ENCODE measurements around the gene KIRREL3.

Gene KIRREL3

DNA sequence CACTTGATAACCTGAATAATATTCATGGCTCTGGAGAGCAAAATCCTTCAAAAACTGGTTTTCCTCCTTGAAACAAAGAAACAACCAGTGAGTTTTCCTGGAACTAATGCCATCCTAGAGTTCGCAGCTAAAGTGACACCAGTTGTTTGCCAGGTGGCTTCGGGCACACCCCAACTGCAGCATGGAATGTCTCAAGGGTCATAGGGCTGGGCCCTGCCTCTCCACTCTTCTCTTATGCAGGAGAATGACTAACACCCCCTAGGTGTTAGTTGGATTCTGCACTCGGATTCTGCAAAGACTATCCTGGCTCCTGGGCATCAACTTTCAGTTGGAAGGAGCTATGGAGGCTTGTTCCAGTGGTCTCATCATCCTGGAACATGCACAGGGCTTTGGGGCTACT, 98.8 kb downstream of the KIRREL3 start:
- no peak for DNase-seq (ENCODE audit: low read depth)
- no peak overlapping the region for H3K4me3 ChIP-seq (ENCODE audit: low read length)
- TF ChIP-seq, protein P1, sequence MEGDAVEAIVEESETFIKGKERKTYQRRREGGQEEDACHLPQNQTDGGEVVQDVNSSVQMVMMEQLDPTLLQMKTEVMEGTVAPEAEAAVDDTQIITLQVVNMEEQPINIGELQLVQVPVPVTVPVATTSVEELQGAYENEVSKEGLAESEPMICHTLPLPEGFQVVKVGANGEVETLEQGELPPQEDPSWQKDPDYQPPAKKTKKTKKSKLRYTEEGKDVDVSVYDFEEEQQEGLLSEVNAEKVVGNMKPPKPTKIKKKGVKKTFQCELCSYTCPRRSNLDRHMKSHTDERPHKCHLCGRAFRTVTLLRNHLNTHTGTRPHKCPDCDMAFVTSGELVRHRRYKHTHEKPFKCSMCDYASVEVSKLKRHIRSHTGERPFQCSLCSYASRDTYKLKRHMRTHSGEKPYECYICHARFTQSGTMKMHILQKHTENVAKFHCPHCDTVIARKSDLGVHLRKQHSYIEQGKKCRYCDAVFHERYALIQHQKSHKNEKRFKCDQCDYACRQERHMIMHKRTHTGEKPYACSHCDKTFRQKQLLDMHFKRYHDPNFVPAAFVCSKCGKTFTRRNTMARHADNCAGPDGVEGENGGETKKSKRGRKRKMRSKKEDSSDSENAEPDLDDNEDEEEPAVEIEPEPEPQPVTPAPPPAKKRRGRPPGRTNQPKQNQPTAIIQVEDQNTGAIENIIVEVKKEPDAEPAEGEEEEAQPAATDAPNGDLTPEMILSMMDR (IDR thresholded peaks at IDR 0.05; ENCODE audit: insufficient read depth, low read depth, low read length, missing control alignments), result no peak

DNA sequence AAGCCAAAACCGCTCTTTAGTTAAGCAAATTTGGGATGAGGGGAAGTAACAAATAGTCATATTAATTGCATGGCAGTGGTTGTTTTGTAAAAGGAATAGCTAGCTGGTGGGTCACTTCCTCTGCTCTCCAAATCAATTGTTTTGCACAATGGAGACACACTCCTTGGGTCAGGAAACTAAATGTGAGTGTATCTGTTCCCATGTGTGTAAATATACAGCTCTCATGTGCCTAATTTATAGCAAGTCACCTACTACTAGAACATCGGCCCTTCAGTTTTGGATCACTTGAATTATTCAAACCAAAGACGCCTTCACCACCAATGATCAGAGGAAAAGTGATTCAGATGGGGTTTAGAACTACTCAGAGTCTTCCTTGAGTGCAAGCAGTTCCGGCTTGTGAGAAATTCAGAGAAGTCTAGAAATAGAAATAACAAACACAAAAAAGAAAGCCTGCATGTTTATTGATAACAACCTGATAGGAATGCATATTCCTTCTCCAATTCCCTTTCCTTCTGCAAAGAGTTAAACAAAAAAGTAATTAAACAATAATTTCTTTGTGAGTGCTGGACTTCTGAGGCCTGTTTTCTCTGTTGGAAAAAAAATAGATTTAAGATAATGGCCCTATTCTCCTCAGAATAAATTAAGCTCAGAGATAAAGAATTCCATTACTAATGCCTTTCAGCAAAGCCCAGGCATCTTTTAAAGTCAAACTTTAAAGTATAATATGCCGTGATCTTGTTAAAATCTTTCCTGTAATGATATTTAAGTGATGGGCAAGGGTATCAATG, 100.4 kb downstream of the KIRREL3 start:
- DNase-seq (ENCODE audit: low read depth), result no peak
- TF ChIP-seq, protein P1 (IDR thresholded peaks at IDR 0.05; ENCODE audit: insufficient read depth, low read depth, low read length, missing control alignments), result no peak
- no peak overlapping the region for H3K4me3 ChIP-seq (ENCODE audit: low read length)

DNA sequence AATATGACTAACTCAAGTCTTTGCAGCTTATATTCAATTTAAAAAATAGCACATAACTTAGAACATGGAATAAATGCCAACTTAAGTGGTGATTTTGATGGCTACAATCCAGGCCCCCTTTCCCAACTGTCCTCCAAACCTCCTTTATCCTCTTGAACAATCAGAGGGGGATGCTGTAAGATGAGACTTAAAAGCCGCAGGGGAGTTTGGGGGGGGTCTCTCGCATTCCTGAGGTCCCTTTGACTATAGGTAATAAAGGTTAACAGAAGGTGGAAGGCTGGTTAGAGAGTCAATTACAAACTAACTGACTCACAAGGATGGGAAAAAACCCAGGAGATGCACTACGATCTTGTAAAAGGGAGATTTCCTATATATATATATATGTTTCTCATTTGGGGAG, 101.8 kb downstream of the KIRREL3 start:
- TF ChIP-seq, protein P1 (IDR thresholded peaks at IDR 0.05; ENCODE audit: insufficient read depth, low read depth, low read length, missing control alignments), result no peak
- no peak for DNase-seq (ENCODE audit: low read depth)
- no peak overlapping the region for H3K4me3 ChIP-seq (ENCODE audit: low read length)

DNA sequence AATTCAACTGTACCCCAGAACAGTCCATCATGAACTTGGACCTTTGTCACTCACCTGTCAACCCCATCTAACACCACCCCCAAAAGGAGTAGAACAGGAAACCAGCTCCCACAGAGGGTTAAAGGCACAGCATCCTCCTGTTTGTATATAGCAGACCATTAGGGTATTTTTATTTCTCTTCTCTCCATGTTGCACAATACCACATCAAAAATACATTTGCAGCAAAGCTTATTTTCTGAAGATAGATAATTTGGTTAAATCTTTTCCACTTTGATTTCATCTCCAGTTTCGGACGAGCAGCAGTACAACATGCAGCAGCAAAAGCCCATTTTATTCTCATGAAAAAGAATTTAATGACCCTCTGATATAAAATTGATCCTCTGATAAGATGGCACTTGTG, 103.1 kb downstream of the KIRREL3 start:
- TF ChIP-seq, protein P1 (IDR thresholded peaks at IDR 0.05; ENCODE audit: insufficient read depth, low read depth, low read length, missing control alignments), result no peak
- DNase-seq (ENCODE audit: low read depth), result no peak
- no peak overlapping the region for H3K4me3 ChIP-seq (ENCODE audit: low read length)

DNA sequence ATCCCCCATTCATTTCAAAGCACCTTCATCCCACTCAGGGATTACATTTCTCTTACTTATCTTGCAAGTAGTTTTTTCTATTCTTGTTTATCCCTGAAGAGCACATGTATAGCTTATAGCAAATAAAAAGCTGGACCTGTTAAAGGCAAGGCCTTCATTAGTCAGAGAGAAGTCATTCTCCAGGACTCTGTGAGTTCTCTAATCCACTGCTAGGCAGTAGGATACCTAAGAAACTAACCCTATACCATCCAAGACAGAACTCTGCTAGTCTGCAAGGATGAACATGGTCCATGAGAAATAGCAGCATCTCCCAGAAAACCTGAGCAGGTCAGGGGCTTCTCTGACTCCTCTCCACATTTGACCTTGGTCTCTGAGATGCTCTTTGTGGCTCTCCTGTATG, 104.5 kb downstream of the KIRREL3 start:
- no peak for DNase-seq (ENCODE audit: low read depth)
- TF ChIP-seq, protein P1 (IDR thresholded peaks at IDR 0.05; ENCODE audit: insufficient read depth, low read depth, low read length, missing control alignments), result no peak
- no peak overlapping the region for H3K4me3 ChIP-seq (ENCODE audit: low read length)

DNA sequence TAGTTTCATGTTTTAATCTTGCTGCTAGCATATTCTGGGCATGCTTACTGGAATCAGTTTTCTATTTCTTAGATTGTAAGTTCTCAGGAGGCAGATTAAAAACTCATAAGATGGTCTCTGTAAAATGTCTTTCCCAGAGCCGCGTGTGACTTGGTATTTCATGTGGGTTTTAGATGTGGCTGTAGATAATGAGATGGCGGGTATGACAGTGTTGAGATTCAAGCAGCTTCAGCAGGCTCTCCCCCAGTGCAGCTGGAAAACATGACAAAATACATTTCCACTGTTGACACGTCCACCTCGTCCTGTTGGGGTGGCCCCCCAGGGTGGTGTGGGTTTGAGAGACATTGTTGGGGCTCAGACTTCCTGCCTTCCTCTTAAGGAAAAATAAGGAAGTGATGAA, 106.8 kb downstream of the KIRREL3 start:
- no peak overlapping the region for H3K4me3 ChIP-seq (ENCODE audit: low read length)
- DNase-seq (ENCODE audit: low read depth), result no peak
- TF ChIP-seq, protein P1 (IDR thresholded peaks at IDR 0.05; ENCODE audit: insufficient read depth, low read depth, low read length, missing control alignments), result no peak

DNA sequence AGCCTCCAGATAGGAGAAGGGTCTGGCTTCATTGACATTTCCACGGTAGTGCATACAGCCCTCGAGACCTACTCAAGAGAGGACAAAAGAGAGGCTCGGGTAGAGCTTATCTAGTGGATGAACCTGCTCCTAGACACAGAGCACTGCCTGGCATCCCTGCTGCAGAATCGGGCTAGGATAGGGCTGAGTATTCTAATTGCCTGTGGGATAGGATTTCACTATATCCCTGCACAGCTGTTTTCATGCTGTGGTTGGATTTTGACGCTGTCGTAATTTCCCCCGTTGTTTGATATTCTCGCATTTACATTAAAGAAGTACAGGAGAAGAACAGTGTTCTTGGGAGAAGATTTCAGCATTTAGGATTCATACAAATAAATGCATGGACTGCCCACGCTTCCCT, 107.8 kb downstream of the KIRREL3 start:
- H3K4me3 ChIP-seq (ENCODE audit: low read length), result no peak overlapping the region
- no peak for DNase-seq (ENCODE audit: low read depth)
- TF ChIP-seq, protein P1 (IDR thresholded peaks at IDR 0.05; ENCODE audit: insufficient read depth, low read depth, low read length, missing control alignments), result no peak

Data from epithelial cell of esophagus (primary cell).